NCI-H2081 (cell line): ENCODE results near the gene TTC27.
"Not testable (repeated sequence)": the region's sequence is repeated elsewhere in the genome, so short reads cannot be mapped to it uniquely, and the experiment has no call there.

Source experiments
- DNase-seq, 2 experiments: peaks; one replicate each; lab custom pipeline; 2025; lab: John Stamatoyannopoulos, UW

The TTC27 gene

GRCh38 chr2:32852856-32853255 lies 225.0 kb downstream of the TTC27 start:
- DNase-seq = no peak

- no peak for DNase-seq
These were observed 229.0 kb downstream of the TTC27 start for GRCh38 chr2:32856891-32857290.

- no peak for DNase-seq
These were observed 230.9 kb downstream of the TTC27 start for GRCh38 chr2:32858713-32859112.

GRCh38 chr2:32860385-32860784 lies 232.5 kb downstream of the TTC27 start:
- no peak for DNase-seq

GRCh38 chr2:32862269-32863055 lies 234.6 kb downstream of the TTC27 start:
- DNase-seq = no peak

GRCh38 chr2:32863326-32863725 lies 235.5 kb downstream of the TTC27 start:
- no peak for DNase-seq

GRCh38 chr2:32863803-32864202 lies 236.0 kb downstream of the TTC27 start:
- DNase-seq = no peak

- no peak for DNase-seq
These were observed 236.7 kb downstream of the TTC27 start for GRCh38 chr2:32864334-32865111.

- DNase-seq = no peak
These were observed 237.7 kb downstream of the TTC27 start for GRCh38 chr2:32865399-32866068.

GRCh38 chr2:32866462-32866861 lies 238.6 kb downstream of the TTC27 start:
- DNase-seq = not testable (repeated sequence)
